ENCODE results near the gene KCNK10. TPM values are rescaled to one million over a fixed set of nuclear protein-coding genes. Genes with fewer than 3 reads are reported as not detected.

Gene KCNK10
- polyA plus RNA-seq, 3 donors, result 0.05 TPM; not detected in 2

GRCh38 chr14:88352698-88353097 lies 29.6 kb upstream of the KCNK10 start:
- Histone ChIP-seq H3K9me3 (replicated peaks in 1 of 2; ENCODE audit: control insufficient read depth in 1 of 2, insufficient read depth in 1 of 2, low read length in 2 of 2) (peaks cover 5 to 7% of the 10 kb centered on the region in 2 donors), H2AFZ (ENCODE audit: insufficient read depth, low read depth, low read length, poor library complexity, severe bottlenecking) (no peak overlapping the region), H3K4me2 (replicated peaks; ENCODE audit: extremely low read depth, low read length, poor library complexity, severe bottlenecking) (no peak overlapping the region), H3K4me1 (ENCODE audit: control insufficient read depth in 1 of 2, insufficient read depth in 2 of 2, low read length in 2 of 2) (no peaks in the 10 kb centered on the region), H3K27ac (ENCODE audit: low read depth in 1 of 2, low read length in 2 of 2) (no peak overlapping the region), H3K4me3 (replicated peaks in 1 of 3; ENCODE audit: low read depth in 2 of 3, low read length in 3 of 3) (no peak overlapping the region), H3K36me3 (replicated peaks in 1 of 2; ENCODE audit: control insufficient read depth in 1 of 2, insufficient read depth in 2 of 2, low read length in 2 of 2) (no peaks in the 10 kb centered on the region), H3K79me2 (ENCODE audit: insufficient read depth, low read length) (no peaks in the 10 kb centered on the region), H4K20me1 (ENCODE audit: insufficient read depth, low read length) (no peaks in the 10 kb centered on the region), H3K9ac (ENCODE audit: insufficient read depth, low read length, poor library complexity, severe bottlenecking) (no peak overlapping the region), H3K27me3 (ENCODE audit: control insufficient read depth in 2 of 2, insufficient read depth in 2 of 2, low read length in 2 of 2) (no peaks in the 10 kb centered on the region)
- no peaks in the 10 kb centered on the region for H3K36me3 Mint-ChIP-seq
- no peaks in the 10 kb centered on the region for H3K4me1 Mint-ChIP-seq
- intact Hi-C loops (cut with micrococcal nuclease), result no loop called here
- H3K9me3 Mint-ChIP-seq, result peaks cover under 1 to 11% (median 4%) of the 10 kb centered on the region in 7 donors
- no peak overlapping the region for H3K4me3 Mint-ChIP-seq
- H3K27ac Mint-ChIP-seq, result no peak overlapping the region
- peaks cover 3 to 6% (median 4%) of the 10 kb centered on the region in 3 donors for H3K27me3 Mint-ChIP-seq (ENCODE audit: low read depth in 3 of 3)
- no peak for TF ChIP-seq CTCF (IDR thresholded peaks at IDR 0.05)
- no peak for DNase-seq
- 86% methylated on average over 2 of the region's 3 CpGs for WGBS (ENCODE audit: insufficient coverage)

DNA sequence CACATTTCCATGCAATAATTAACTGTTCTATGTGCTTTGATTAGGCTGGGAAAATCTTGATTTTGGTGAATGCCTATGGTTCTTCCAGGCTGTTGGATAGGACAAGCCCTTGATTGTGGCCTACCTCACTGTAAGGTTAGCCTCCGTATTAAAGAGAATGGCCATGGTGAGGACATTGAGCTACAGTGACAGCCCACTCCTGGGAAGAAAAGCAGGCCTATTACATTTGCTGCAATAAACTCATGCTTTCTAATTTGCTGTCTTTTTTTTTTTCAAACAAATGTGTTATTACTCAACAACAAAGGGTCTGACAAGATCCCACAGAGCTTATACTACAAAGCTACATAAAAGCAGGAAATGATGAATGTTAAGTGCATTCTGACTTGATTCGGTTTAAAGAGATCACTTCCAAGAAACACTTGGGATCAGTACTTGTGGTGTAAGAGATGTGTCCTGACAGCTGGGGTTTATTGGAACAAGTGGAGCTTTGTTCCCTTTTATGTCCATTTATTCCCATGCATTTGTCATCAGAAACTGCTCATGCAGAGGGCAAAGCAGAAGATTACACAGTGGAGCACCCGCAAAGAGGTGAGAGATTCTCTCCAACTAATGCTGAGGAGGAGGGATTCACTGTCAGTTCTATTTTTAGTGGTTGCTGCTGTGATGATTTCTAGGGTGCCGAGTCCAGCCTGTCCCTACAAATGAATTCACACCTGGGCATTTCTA lies 29.1 kb upstream of the KCNK10 start:
- no peak for DNase-seq
- Histone ChIP-seq H3K4me2 (replicated peaks; ENCODE audit: extremely low read depth, low read length, poor library complexity, severe bottlenecking) (no peak overlapping the region), H3K36me3 (replicated peaks in 1 of 2; ENCODE audit: control insufficient read depth in 1 of 2, insufficient read depth in 2 of 2, low read length in 2 of 2) (no peaks in the 10 kb centered on the region), H3K4me3 (replicated peaks in 1 of 3; ENCODE audit: low read depth in 2 of 3, low read length in 3 of 3) (no peak overlapping the region), H3K4me1 (ENCODE audit: control insufficient read depth in 1 of 2, insufficient read depth in 2 of 2, low read length in 2 of 2) (no peaks in the 10 kb centered on the region), H3K27me3 (ENCODE audit: control insufficient read depth in 2 of 2, insufficient read depth in 2 of 2, low read length in 2 of 2) (no peaks in the 10 kb centered on the region), H3K79me2 (ENCODE audit: insufficient read depth, low read length) (no peaks in the 10 kb centered on the region), H2AFZ (ENCODE audit: insufficient read depth, low read depth, low read length, poor library complexity, severe bottlenecking) (no peak overlapping the region), H3K27ac (ENCODE audit: low read depth in 1 of 2, low read length in 2 of 2) (no peak overlapping the region), H3K9me3 (replicated peaks in 1 of 2; ENCODE audit: control insufficient read depth in 1 of 2, insufficient read depth in 1 of 2, low read length in 2 of 2) (peaks cover 0 to 4% of the 10 kb centered on the region in 2 donors), H3K9ac (ENCODE audit: insufficient read depth, low read length, poor library complexity, severe bottlenecking) (no peak overlapping the region), H4K20me1 (ENCODE audit: insufficient read depth, low read length) (no peaks in the 10 kb centered on the region)
- Mint-ChIP-seq H3K36me3 (no peaks in the 10 kb centered on the region), H3K4me3 (no peak overlapping the region), H3K4me1 (no peaks in the 10 kb centered on the region), H3K27me3 (ENCODE audit: low read depth in 3 of 3) (peaks cover 4 to 6% (median 5%) of the 10 kb centered on the region in 3 donors), H3K27ac (no peak overlapping the region), H3K9me3 (peaks cover 0 to 8% (median 4%) of the 10 kb centered on the region in 7 donors)
- 100% methylated on average over 1 of the region's 4 CpGs for WGBS (ENCODE audit: insufficient coverage)
- intact Hi-C loops (cut with micrococcal nuclease), result no loop called here
- no peak for TF ChIP-seq CTCF (IDR thresholded peaks at IDR 0.05)

All from CD14-positive monocyte (primary cell).